PC-9 (cell line): ENCODE measurements around the gene RBMY1B.
"Not testable (repeated sequence)": the region's sequence is repeated elsewhere in the genome, so short reads cannot be mapped to it uniquely, and the experiment has no call there.

Experiments used
- CTCF ChIP-seq: fragments of 200-600 bp; sonication (generic); conservative IDR thresholded peaks from 2 replicates; pipeline ENCODE4 v1.6.1; 2017; ENCODE audit warnings: mixed run types, antibody characterized with exemption, mild to moderate bottlenecking, moderate library complexity
- EZH2 ChIP-seq: fragments of 200-600 bp; sonication (generic); IDR thresholded peaks from 2 replicates; pipeline ENCODE4 v1.8.0; 2017; ENCODE audit warnings: antibody characterized with exemption, low read depth

GRCh38 chrY:21559316-21559984 is 48.3 kb downstream of the RBMY1B start:
- not testable (repeated sequence) for TF ChIP-seq CTCF, EZH2
